GM18951 (cell line): Measurements from ENCODE around the gene OTOGL.
"Not testable (repeated sequence)": the region's sequence is repeated elsewhere in the genome, so short reads cannot be mapped to it uniquely, and the experiment has no call there.

Experiments
- POLR2A ChIP-seq: IDR thresholded peaks from 4 replicates; pipeline ENCODE4 v1.6.1; 2011; ENCODE audit warnings: mild to moderate bottlenecking; ENCODE audit not compliant: insufficient read length, insufficient read depth; ENCODE audit errors: extremely low read depth
- in situ Hi-C: fragments of 300-500 bp; cut with MboI; formaldehyde crosslinking; loops from one replicate; pipeline ENCODE4 v1.12.0; 2022; ENCODE audit warnings: low sequenced_read_pairs, mixed read lengths, inconsistent platforms; ENCODE audit not compliant: unreplicated experiment

The OTOGL gene

DNA sequence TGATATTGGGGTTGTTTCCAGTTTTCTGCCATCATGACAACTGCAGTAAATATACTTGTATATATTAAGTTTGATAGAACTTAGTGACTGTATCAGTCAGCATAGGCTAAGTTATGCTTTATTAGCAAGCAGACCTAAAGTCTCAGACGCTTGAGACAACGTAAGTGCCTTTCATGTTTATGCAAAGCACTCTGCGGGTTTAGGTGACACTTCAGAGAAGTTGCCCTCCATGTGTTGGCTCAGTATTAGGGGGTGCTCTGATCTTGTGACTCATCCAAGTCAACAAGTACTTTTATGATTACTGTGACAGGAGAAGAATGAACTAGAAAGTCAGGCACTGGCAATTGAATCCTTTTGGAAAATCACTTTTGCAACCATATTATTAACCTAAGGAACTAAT, 13.3 kb upstream of the OTOGL start:
- no peak for TF ChIP-seq POLR2A
- in situ Hi-C loops, result no loop called here

DNA sequence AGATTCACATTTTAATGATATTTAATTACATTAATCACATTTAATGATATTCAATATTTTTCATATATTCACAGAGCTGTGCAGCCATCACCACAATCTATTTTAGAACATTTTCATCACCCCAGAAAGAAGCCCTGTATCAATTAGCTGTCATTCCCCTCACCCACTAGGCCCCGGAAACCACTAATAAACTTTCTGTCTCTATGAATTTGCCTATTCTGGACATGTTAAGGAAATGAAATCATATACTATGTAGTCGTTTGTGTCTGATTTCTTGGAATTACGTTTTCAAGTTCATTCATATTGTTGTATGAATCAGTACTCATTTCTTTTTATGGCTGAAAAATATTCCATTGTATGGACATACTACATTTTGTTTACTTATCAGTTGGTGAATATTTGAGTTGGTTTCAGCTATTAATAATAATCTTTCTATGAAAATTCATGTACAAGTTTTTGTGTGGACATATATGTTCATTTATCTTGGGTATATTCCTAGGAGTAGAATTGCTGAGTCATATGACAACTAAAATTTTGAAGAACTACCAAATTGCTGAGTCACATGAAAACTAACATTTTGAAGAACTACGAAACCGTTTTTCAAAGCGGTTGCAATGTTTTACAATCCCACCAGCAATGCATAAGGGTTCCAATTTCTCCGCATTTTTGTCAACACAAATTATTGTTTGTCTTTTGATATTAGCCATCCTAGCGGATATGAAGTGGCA, 11.7 kb upstream of the OTOGL start:
- no peak for TF ChIP-seq POLR2A
- in situ Hi-C loops, result no loop called here

DNA sequence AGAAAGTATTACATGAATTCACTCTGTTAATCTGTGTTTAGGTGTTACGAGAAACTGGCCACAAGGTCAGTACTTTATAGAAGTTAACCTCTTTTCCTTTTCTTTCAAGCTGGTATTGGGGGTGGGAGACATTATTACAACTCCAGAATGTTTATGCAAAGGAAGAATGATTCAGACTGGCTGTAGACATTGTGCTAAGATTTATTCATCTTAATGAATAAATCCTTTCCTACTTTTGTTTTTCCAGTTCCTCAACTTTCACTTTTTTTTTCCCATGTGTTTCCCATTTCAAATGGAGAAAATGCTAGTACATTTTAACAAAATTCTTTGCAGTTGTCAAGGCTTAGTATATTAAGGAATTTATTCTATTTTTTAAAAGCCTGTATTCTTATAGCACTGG, 1.3 kb downstream of the OTOGL start:
- in situ Hi-C loops, result no loop called here
- TF ChIP-seq POLR2A, result no peak

DNA sequence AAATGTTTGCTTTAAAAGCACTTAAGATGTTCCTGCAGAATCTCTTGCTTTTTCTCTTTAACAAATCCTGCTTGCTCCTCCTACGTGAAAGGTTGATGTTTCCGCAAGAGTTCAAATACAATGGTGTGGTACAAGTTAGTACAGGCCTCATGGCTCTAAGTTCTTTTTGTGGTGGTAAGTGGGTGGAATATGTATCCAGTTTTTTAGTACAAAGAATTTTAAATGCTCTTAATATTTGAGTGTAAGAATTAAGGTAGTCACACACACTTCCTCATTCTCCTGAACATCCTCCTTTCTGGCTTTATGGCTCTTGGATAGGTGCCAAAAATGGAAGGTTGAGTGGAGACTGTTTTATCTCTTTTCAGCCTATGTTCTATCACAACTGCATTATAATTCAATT, 1.8 kb downstream of the OTOGL start:
- TF ChIP-seq POLR2A, result no peak
- in situ Hi-C loops, result no loop called here

DNA sequence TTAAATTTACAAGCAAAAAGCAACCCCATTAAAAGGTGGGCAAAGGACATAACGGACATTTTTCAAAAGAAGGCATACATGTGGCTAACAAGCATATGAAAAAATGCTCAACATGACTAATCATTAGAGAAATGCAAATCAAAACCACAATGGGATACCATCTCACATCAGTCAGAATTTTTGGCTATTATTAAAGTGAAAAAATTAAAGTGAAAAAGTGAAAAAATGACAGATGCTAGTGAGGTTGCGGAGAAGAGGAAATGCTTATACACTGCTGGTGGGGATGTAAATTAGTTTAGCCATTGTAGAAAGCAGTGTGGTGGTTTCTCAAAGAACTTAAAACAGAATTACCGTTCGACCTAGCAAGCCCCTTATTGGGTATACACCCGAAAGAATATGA, 7.9 kb downstream of the OTOGL start:
- in situ Hi-C loops, result no loop called here
- TF ChIP-seq POLR2A, result no peak

DNA sequence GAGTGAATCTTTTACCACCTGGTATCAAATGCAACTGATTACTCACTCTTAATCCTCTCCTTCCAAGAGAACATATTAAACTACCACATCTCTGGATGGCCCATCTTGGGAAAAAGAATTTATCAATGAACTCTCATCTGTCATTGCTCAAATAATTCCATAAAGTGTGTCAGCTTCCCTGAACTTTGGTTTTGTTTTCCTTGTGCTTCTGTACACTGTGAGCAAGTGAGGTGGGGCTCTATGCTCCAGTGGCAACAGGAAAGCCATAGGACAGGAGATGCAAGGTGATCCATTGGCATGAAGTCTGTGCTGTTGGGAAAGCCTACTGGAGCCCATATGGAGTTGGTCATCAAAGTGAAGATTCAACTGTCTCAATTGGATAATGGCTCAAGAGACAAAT, 17.4 kb downstream of the OTOGL start:
- in situ Hi-C loops, result no loop called here
- no peak for TF ChIP-seq POLR2A

DNA sequence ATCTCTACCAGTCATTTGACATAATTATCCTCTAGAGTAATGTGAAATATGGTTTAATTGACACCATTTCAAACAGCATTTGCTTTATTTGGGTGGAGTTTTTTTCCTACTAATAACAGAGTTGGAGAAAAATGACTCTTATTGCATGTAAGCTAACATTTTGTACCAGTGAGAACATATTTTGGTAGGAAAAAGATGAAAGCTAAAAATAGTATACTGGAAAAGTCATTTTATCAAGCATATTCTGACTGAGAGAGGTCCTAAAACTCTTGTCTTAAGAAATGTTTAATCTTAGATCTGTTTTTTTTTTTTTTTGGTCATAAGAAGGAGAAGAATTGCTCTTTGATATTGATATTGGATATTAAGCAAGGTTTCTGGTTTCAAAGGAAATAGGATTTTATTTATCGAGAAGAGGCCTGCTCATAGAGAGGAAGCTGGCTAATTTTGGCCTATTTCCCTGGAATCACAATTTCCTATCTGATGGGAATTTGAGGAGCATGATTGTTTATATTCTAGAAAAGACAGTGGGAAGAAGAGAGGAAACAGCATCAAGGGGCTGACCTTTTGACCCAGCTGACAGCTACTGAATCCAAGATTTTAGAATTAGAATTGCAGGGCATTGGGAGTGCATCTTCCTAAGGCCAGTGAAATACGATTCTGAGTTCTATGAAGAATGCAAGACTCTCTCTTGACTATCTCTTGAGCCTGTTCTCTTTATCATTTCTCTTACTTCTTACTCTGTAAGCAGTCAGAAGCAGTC, 19.4 kb downstream of the OTOGL start:
- TF ChIP-seq POLR2A, result no peak
- in situ Hi-C loops, result no loop called here

DNA sequence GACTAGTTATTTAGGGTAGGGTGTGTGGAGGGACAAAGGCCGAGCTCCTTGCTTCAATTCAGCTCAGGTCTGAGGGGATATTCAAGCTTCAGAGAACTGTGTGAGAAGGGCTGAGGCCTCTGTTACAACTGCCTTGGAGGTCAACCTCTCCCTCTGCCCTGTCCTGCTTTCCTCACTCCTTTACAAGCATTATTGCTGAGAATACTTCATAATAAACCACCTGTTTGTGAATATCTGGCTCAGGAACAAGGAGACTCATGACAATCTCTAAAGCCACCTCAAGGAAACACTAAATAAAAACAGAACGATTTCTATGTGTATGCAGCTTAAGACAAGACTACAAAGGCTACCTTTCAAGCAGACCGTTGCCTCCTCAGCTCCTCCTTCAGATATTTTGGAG, 21.7 kb downstream of the OTOGL start:
- no peak for TF ChIP-seq POLR2A
- in situ Hi-C loops, result no loop called here

DNA sequence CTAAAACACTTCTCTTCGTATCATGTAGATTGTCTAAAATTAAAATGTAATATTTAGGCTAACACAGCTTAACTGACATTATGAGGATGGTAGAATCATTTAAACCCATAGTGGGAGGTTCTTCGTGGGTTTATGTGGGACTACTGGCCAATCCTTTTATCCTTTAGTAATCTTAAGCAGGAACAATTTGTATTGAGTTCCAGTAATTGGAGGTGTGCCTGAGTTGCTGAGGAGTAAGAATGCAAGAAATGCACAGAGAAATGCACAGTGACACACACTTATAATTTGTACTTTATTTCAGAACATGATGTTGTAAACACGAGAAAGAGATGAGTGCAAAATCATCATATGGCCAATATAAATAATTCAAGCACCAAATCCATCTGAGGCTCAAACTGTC, 22.3 kb downstream of the OTOGL start:
- no peak for TF ChIP-seq POLR2A
- in situ Hi-C loops, result no loop called here

DNA sequence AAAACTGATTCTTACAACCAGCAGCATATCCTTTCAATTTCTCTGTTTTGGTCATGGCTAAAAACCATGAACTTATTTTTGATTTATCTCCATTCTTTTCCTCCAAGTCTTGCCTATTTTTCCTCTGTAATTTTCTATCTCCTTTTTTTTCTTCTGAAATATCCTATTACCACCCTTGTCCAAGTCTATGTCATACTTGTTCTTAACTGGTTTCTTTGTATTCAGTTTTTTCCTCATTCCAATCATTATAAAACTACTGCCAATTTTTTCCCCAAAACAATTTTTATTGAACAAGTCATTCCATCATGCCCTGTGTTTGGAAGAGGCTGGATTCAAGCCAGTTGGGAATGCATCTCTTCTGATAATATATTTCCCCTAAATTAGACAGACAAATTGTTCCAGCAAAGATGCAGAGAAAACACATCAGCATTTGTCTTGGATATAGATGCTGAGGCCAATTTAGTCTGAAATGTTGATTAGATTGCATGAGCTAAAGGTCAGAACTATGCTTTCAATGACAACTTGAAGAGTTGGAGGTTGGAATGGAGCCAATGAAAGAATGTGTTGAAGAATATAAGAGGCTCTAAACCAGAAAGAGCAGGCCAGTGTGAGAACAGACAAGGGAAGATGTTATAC, 30.7 kb downstream of the OTOGL start:
- in situ Hi-C loops, result no loop called here
- no peak for TF ChIP-seq POLR2A

DNA sequence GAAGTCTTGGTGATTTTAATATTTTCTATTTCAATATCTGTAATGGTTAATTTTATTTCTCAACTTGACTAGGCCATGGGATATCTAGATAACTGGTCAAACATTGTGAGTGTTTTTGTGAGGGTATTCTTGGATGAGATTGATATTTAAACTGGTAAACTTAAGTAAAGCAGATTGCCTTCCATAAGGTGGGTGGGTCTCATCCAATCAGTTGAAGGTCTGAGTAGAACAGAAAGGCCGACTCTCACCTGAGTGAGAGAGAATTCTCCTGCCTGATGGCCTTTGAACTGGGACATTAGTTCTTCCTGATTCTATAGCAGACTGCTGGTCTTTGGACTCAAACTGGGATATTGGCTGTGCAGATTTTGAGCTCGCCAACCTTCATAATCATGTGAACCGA, 36.3 kb downstream of the OTOGL start:
- TF ChIP-seq POLR2A, result no peak
- in situ Hi-C loops, result no loop called here

DNA sequence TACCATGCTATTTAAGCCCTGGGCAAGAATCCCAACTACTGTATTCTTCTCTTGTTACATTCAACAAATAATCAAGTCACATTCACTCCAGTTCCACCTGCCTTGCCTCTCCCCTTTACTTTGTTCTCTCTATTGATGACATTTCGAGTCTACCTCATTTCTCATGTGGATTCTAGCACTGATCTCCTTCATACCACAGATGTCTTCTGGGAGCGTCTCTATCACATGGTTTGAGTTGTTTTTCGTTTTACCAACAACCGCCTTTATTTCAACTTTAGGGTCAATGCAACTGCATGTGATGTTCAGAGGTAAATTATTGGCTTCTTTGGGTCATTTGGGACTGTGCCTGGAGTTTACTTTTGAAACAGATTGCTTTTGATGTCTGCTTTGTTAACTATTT, 40.7 kb downstream of the OTOGL start:
- TF ChIP-seq POLR2A, result no peak
- in situ Hi-C loops, result no loop called here

DNA sequence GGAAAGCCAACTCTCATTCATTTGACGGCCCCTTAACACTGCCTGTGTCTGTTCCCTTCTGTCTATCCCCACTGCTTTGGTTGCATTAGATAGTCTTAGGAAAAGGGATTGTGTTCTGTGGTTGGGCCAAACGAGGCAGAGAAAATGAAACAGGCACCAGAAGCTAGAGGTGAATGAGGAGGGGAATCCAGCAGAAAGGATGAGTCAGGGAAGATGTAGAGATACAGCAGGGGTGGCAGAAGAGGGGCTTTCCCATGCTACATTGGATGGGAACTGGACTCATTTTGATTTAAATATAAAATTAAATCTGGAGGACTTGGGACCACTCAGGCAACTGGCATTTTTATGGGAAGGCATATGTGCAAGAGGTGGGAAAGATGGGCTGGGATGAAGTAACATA, 43.3 kb downstream of the OTOGL start:
- TF ChIP-seq POLR2A, result no peak
- in situ Hi-C loops, result no loop called here

DNA sequence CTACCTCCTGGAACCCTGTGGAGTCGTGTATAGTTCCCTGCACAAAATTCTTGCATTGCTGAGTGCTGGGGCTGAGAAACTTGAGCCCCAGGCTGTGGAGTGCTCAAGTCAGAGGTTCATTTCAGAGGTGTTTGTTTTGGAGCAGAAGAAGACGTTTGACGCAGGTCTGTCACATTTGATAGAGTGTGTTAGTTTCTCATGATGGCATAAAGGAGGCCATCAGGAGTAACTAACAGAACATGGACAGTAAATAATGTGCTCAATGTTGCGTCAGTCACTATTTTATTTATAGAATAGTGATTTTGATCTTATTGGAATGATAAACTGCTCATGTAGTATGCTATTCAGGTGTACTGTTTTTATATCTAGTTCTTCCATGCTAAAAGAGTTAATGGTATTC, 44.2 kb downstream of the OTOGL start:
- in situ Hi-C loops, result no loop called here
- no peak for TF ChIP-seq POLR2A

DNA sequence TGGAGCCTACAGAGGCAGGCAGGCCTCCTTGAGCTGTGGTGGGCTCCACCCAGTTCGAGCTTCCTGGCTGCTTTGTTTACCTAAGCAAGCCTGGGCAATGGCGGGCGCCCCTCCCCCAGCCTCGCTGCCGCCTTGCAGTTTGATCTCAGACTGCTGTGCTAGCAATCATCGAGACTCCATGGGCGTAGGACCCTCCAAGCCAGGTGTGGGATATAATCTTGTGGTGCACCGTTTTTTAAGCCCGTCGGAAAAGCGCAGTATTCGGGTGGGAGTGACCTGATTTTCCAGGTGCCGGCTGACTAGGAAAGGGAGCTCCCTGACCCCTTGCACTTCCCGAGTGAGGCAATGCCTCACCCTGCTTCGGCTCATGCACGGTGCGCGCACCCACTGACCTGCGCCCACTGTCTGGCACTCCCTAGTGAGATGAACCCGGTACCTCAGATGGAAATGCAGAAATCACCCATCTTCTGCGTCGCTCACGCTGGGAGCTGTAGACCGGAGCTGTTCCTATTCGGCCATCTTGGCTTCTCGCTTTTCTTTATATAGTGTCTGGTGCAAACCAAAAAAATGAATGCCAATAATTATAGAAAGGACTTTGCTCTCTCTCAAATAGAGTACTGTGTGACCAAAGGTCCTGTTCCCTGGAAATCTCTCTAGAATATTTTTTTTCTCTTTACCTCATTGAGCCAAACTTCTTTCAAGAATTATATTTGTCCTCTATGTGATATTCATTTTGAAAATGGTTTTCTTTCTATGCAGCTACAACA, 50.4 kb downstream of the OTOGL start:
- in situ Hi-C loops, result not testable (repeated sequence)
